Retinal pigment epithelial cell (primary cell): ENCODE results near the gene DGKE.

Experiments used
- DNase-seq: peaks from one replicate; pipeline ENCODE4 v3.0.0-alpha.2; 2010; ENCODE audit warnings: low read depth
- H3K4me3 ChIP-seq: 2 replicates; pipeline ENCODE4 v1.5.1; 2011; ENCODE audit warnings: mild to moderate bottlenecking, low read length, control low read depth, moderate library complexity
- CTCF ChIP-seq: conservative IDR thresholded peaks from 2 replicates; pipeline ENCODE4 v1.5.1; 2011; ENCODE audit warnings: low read depth, low read length, control low read depth, inconsistent platforms

The DGKE gene

GRCh38 chr17:56795221-56795865 lies 38.6 kb upstream of the DGKE start:
- no peak for DNase-seq
- H3K4me3 ChIP-seq: no peak overlapping the region
- no peak for TF ChIP-seq CTCF

GRCh38 chr17:56796536-56796935 lies 37.4 kb upstream of the DGKE start:
- H3K4me3 ChIP-seq: no peak overlapping the region
- TF ChIP-seq CTCF: no peak

GRCh38 chr17:56798916-56799315 lies 35.0 kb upstream of the DGKE start:
- no peak overlapping the region for H3K4me3 ChIP-seq
- no peak for TF ChIP-seq CTCF
- no peak for DNase-seq

More at GRCh38 chr17:56796536-56796935, 37.4 kb upstream of the DGKE start:
- DNase-seq: no peak

GRCh38 chr17:56801459-56802178 lies 32.3 kb upstream of the DGKE start:
- TF ChIP-seq CTCF: no peak
- no peak for DNase-seq
- H3K4me3 ChIP-seq: no peak overlapping the region

- TF ChIP-seq CTCF: no peak
- H3K4me3 ChIP-seq: no peak overlapping the region
- DNase-seq: no peak
Measured at GRCh38 chr17:56803071-56803470, 30.9 kb upstream of the DGKE start.

GRCh38 chr17:56804454-56804853 lies 29.5 kb upstream of the DGKE start:
- H3K4me3 ChIP-seq: no peak overlapping the region
- DNase-seq: no peak
- no peak for TF ChIP-seq CTCF

- TF ChIP-seq CTCF: no peak
- H3K4me3 ChIP-seq: no peak overlapping the region
- DNase-seq: no peak
Measured at GRCh38 chr17:56806949-56807348, 27.0 kb upstream of the DGKE start.
